CD14-positive monocyte (primary cell): ENCODE data around the gene EIF4E2. TPM values are rescaled to one million over a fixed set of nuclear protein-coding genes. Genes with fewer than 3 reads are reported as not detected.

Experiments
- DNase-seq, 3 donors: peaks; one replicate each; pipeline ENCODE4 v3.0.0-alpha.2; 2011 to 2022
- H2AFZ ChIP-seq: 2 replicates; pipeline ENCODE4 v1.6.0; 2012; ENCODE audit warnings: mild to moderate bottlenecking, low read depth, low read length, inconsistent platforms; ENCODE audit not compliant: insufficient read depth, poor library complexity, severe bottlenecking
- H3K27ac ChIP-seq, 2 donors: 1 replicate in 1 of 2; 2 replicates in 1 of 2; pipeline ENCODE4 v1.5.1; 2012 to 2013; ENCODE audit warnings: low read length in 2 of 2, control low read depth in 1 of 2, inconsistent platforms in 1 of 2, low read depth in 1 of 2, mild to moderate bottlenecking in 1 of 2
- H3K27me3 ChIP-seq, 2 donors: one replicate each; pipeline versions ENCODE4 v1.6.0 to v1.6.1; 2011 to 2013; ENCODE audit warnings: low read length in 2 of 2; ENCODE audit not compliant: control insufficient read depth in 2 of 2, insufficient read depth in 2 of 2
- H3K36me3 ChIP-seq, 2 donors: replicated peaks in 1 of 2; 1 replicate in 1 of 2; 2 replicates in 1 of 2; pipeline versions ENCODE4 v1.5.1 to v1.6.1; 2012 to 2013; ENCODE audit warnings: low read length in 2 of 2, control low read depth in 1 of 2, inconsistent platforms in 1 of 2, mild to moderate bottlenecking in 1 of 2; ENCODE audit not compliant: insufficient read depth in 2 of 2, control insufficient read depth in 1 of 2
- H3K4me1 ChIP-seq, 2 donors: 1 replicate in 1 of 2; 2 replicates in 1 of 2; pipeline versions ENCODE4 v1.5.1 to v1.6.1; 2012 to 2013; ENCODE audit warnings: low read length in 2 of 2, control low read depth in 1 of 2, inconsistent platforms in 1 of 2, mild to moderate bottlenecking in 1 of 2, moderate library complexity in 1 of 2; ENCODE audit not compliant: insufficient read depth in 2 of 2, control insufficient read depth in 1 of 2
- H3K4me2 ChIP-seq: replicated peaks from 2 replicates; pipeline ENCODE3; 2012; ENCODE audit warnings: low read length, moderate library complexity, mild to moderate bottlenecking; ENCODE audit not compliant: poor library complexity, severe bottlenecking; ENCODE audit errors: extremely low read depth
- H3K4me3 ChIP-seq, 3 experiments: fragments of 200-600 bp in 1 of 3; sonication (generic) in 1 of 3; replicated peaks in 1 of 3; 1 replicate in 2 of 3; 2 replicates in 1 of 3; pipeline ENCODE4 v1.5.1; 2011 to 2013; ENCODE audit warnings: low read length in 3 of 3, mild to moderate bottlenecking in 3 of 3, control low read depth in 2 of 3, low read depth in 2 of 3, inconsistent platforms in 1 of 3, moderate library complexity in 1 of 3
- H3K79me2 ChIP-seq: 2 replicates; pipeline ENCODE4 v1.6.0; 2012; ENCODE audit warnings: mild to moderate bottlenecking, control low read depth, inconsistent platforms, low read length, moderate library complexity; ENCODE audit not compliant: insufficient read depth
- H3K9ac ChIP-seq: 2 replicates; pipeline ENCODE4 v1.6.0; 2017; ENCODE audit warnings: low read length, mild to moderate bottlenecking; ENCODE audit not compliant: insufficient read depth, poor library complexity, severe bottlenecking
- H3K9me3 ChIP-seq, 2 donors: replicated peaks in 1 of 2; 1 replicate in 1 of 2; 2 replicates in 1 of 2; pipeline versions ENCODE4 v1.5.1 to v1.6.1; 2012 to 2013; ENCODE audit warnings: low read length in 2 of 2, control low read depth in 1 of 2; ENCODE audit not compliant: control insufficient read depth in 1 of 2, insufficient read depth in 1 of 2
- H4K20me1 ChIP-seq: 2 replicates; pipeline ENCODE4 v1.6.0; 2012; ENCODE audit warnings: mild to moderate bottlenecking, low read length, control low read depth, moderate library complexity; ENCODE audit not compliant: insufficient read depth
- H3K27ac Mint-ChIP-seq, 7 donors: one replicate each; pipeline ENCODE4 v1.8.0; 2020; ENCODE audit warnings: mild to moderate bottlenecking in 7 of 7, mixed read lengths in 7 of 7, moderate library complexity in 6 of 7, inconsistent platforms in 2 of 7
- H3K27me3 Mint-ChIP-seq, 3 donors: one replicate each; pipeline ENCODE4 v1.8.0; 2021 to 2022; ENCODE audit warnings: low read depth in 3 of 3, mild to moderate bottlenecking in 3 of 3, mixed read lengths in 3 of 3, moderate library complexity in 3 of 3, inconsistent platforms in 1 of 3
- H3K36me3 Mint-ChIP-seq, 2 donors: one replicate each; pipeline ENCODE4 v1.8.0; 2020; ENCODE audit warnings: mixed read lengths in 2 of 2, inconsistent platforms in 1 of 2, mild to moderate bottlenecking in 1 of 2
- H3K4me1 Mint-ChIP-seq: one replicate; pipeline ENCODE4 v1.8.0; 2020; ENCODE audit warnings: mild to moderate bottlenecking, mixed read lengths
- H3K4me3 Mint-ChIP-seq, 2 donors: one replicate each; pipeline ENCODE4 v1.8.0; 2020; ENCODE audit warnings: mild to moderate bottlenecking in 2 of 2, mixed read lengths in 2 of 2, moderate library complexity in 1 of 2
- H3K9me3 Mint-ChIP-seq, 7 donors: one replicate each; pipeline ENCODE4 v1.8.0; 2020 to 2022; ENCODE audit warnings: mixed read lengths in 7 of 7, mild to moderate bottlenecking in 6 of 7, moderate library complexity in 6 of 7, inconsistent platforms in 2 of 7
- CTCF ChIP-seq: fragments of 200-600 bp; IDR thresholded peaks from one replicate; pipeline ENCODE4 v1.8.0; 2022; ENCODE audit warnings: antibody characterized with exemption, mild to moderate bottlenecking
- WGBS: methylation state at CpG from one replicate; pipeline ENCODE4 v1.1.5; 2013; ENCODE audit warnings: missing lambda C conversion rate; ENCODE audit not compliant: insufficient coverage; 5-methylcytosine and 5-hydroxymethylcytosine counted together
- intact Hi-C, 2 donors: fragments of 100-400 bp; cut with micrococcal nuclease; formaldehyde crosslinking; loops; one replicate each; pipeline versions ENCODE4 v1.15.0 to v1.15.1; 2023
- polyA plus RNA-seq, 3 donors: library from polyadenylated mRNA; depleted of rRNA in 1 of 3; unstranded in 2 of 3; stranded (reverse) in 1 of 3; fragments of 300-500 nt in 2 of 3; fragments of >200 nt in 1 of 3; fragmentation: Illumina TruSeq in 2 of 3; gene quantifications; 1 replicate in 2 of 3; 2 replicates in 1 of 3; pipeline ENCODE4 v1.2.3, GENCODE V29; 2012 to 2021

The EIF4E2 gene
- polyA plus RNA-seq, 3 donors: 67.2 to 213 (median 188) TPM

- H3K27me3 ChIP-seq: no peaks in the 10 kb centered on the region
- no peak overlapping the region for H2AFZ ChIP-seq
- H3K4me1 Mint-ChIP-seq: peaks cover 35% of the 10 kb centered on the region
- no peak overlapping the region for H3K4me2 ChIP-seq
- TF ChIP-seq CTCF: no peak
- intact Hi-C loops: no loop called here
- H3K36me3 Mint-ChIP-seq: peaks cover 7 to 21% of the 10 kb centered on the region in 2 donors
- no peaks in the 10 kb centered on the region for H3K36me3 ChIP-seq
- H4K20me1 ChIP-seq: peaks cover 19% of the 10 kb centered on the region
- H3K27ac ChIP-seq: no peak overlapping the region
- H3K4me3 ChIP-seq: no peak overlapping the region
- DNase-seq: peak; percentile 30 to 36 (median 32)
- peaks cover 2 to 4% of the 10 kb centered on the region in 2 donors for H3K9me3 ChIP-seq
- H3K27ac Mint-ChIP-seq: peak overlapping the region in 2 of 7 donors; percentile 66 to 81
- H3K9me3 Mint-ChIP-seq: peaks cover 2 to 5% (median 3%) of the 10 kb centered on the region in 7 donors
- H3K27me3 Mint-ChIP-seq: peaks cover 5 to 16% (median 9%) of the 10 kb centered on the region in 3 donors
- 41% methylated on average over 5 of the region's 19 CpGs for WGBS
- no peak overlapping the region for H3K9ac ChIP-seq
- peaks cover 10% of the 10 kb centered on the region for H3K79me2 ChIP-seq
- peaks cover 38 to 51% of the 10 kb centered on the region in 2 donors for H3K4me1 ChIP-seq
- H3K4me3 Mint-ChIP-seq: peak overlapping the region in 1 of 2 donors; percentile 64
Observed at GRCh38 chr2:232541195-232541960, 9.1 kb upstream of the EIF4E2 start.

- peaks cover 5 to 14% (median 7%) of the 10 kb centered on the region in 3 donors for H3K27me3 Mint-ChIP-seq
- H3K27ac Mint-ChIP-seq: no peak overlapping the region
- Histone ChIP-seq H3K27ac (no peak overlapping the region), H3K9me3 (no peaks in the 10 kb centered on the region), H3K36me3 (peaks cover 0 to 5% of the 10 kb centered on the region in 2 donors), H3K9ac (no peak overlapping the region), H3K4me3 (no peak overlapping the region), H3K27me3 (no peaks in the 10 kb centered on the region), H4K20me1 (peaks cover 26% of the 10 kb centered on the region), H3K4me1 (peaks cover 46 to 59% of the 10 kb centered on the region in 2 donors), H3K79me2 (peaks cover 18% of the 10 kb centered on the region), H3K4me2 (no peak overlapping the region), H2AFZ (no peak overlapping the region)
- H3K9me3 Mint-ChIP-seq: no peaks in the 10 kb centered on the region
- TF ChIP-seq CTCF: no peak
- intact Hi-C loops: no loop called here
- H3K36me3 Mint-ChIP-seq: peaks cover 9 to 25% of the 10 kb centered on the region in 2 donors
- WGBS: 74% methylated on average over 9 of the region's 9 CpGs
- no peak overlapping the region for H3K4me3 Mint-ChIP-seq
- DNase-seq: no peak
- H3K4me1 Mint-ChIP-seq: peaks cover 43% of the 10 kb centered on the region
Observed at GRCh38 chr2:232541961-232542714, 8.4 kb upstream of the EIF4E2 start.
